ENCODE results near the gene SLC9C2.
"Not testable (repeated sequence)": the region's sequence is repeated elsewhere in the genome, so short reads cannot be mapped to it uniquely, and the experiment has no call there.

Gene SLC9C2

GRCh38 chr1:173603056-173603591, at the start of gene SLC9C2:
TSS of gene SLC9C2 (minus strand) at chr1:173603072. CDS start at chr1:173601776, 1,296 bp downstream.
- peak; percentile 90 for DNase-seq (ENCODE audit: low read depth)

GRCh38 chr1:173648880-173649605, 46.2 kb upstream of the SLC9C2 start:
- DNase-seq (ENCODE audit: low read depth): no peak

- DNase-seq (ENCODE audit: low read depth): no peak
Measured at GRCh38 chr1:173646656-173647055, 43.8 kb upstream of the SLC9C2 start.

- DNase-seq (ENCODE audit: low read depth): not testable (repeated sequence)
Measured at GRCh38 chr1:173642450-173643139, 39.7 kb upstream of the SLC9C2 start.

GRCh38 chr1:173639102-173639501, 36.2 kb upstream of the SLC9C2 start:
- DNase-seq (ENCODE audit: low read depth): no peak

GRCh38 chr1:173638043-173639021, 35.5 kb upstream of the SLC9C2 start:
- DNase-seq (ENCODE audit: low read depth): no peak

GRCh38 chr1:173637236-173638042, 34.6 kb upstream of the SLC9C2 start:
- not testable (repeated sequence) for DNase-seq (ENCODE audit: low read depth)

- no peak for DNase-seq (ENCODE audit: low read depth)
Measured at GRCh38 chr1:173635116-173635515, 32.2 kb upstream of the SLC9C2 start, which contains the start of gene TEX50. TSS of gene TEX50 (plus strand) at chr1:173635338. CDS start at chr1:173635522, 184 bp downstream.

- peak; percentile 33 for DNase-seq (ENCODE audit: low read depth)
Measured at GRCh38 chr1:173628888-173629287, 26.0 kb upstream of the SLC9C2 start.

GRCh38 chr1:173627269-173627668, 24.4 kb upstream of the SLC9C2 start:
- no peak for DNase-seq (ENCODE audit: low read depth)

GRCh38 chr1:173616859-173617258, 14.0 kb upstream of the SLC9C2 start:
- no peak for DNase-seq (ENCODE audit: low read depth)

GRCh38 chr1:173613086-173613485, 10.2 kb upstream of the SLC9C2 start:
- not testable (repeated sequence) for DNase-seq (ENCODE audit: low read depth)

GRCh38 chr1:173608503-173609216, 5.8 kb upstream of the SLC9C2 start:
- DNase-seq (ENCODE audit: low read depth): peak; percentile 59

GRCh38 chr1:173601588-173601987, 1.3 kb downstream of the SLC9C2 start:
- DNase-seq (ENCODE audit: low read depth): peak; percentile 6

GRCh38 chr1:173596097-173596825, 6.6 kb downstream of the SLC9C2 start:
- no peak for DNase-seq (ENCODE audit: low read depth)

- DNase-seq (ENCODE audit: low read depth): not testable (repeated sequence)
Measured at GRCh38 chr1:173591138-173591537, 11.7 kb downstream of the SLC9C2 start.

- DNase-seq (ENCODE audit: low read depth): peak; percentile 49
Measured at GRCh38 chr1:173590557-173590956, 12.3 kb downstream of the SLC9C2 start.

GRCh38 chr1:173581383-173582079, 21.3 kb downstream of the SLC9C2 start:
- no peak for DNase-seq (ENCODE audit: low read depth)

GRCh38 chr1:173580658-173581057, 22.2 kb downstream of the SLC9C2 start:
- no peak for DNase-seq (ENCODE audit: low read depth)

Measured in amniotic epithelial cell (primary cell).